ENCODE data around the gene ROCK2.

- TF ChIP-seq CTCF (conservative IDR thresholded peaks at IDR 0.05 in 1 of 2, IDR thresholded peaks at IDR 0.05 in 1 of 2; ENCODE audit: low read depth in 1 of 2, low read length in 2 of 2) (no peak), EZH2 (IDR thresholded peaks at IDR 0.05; ENCODE audit: low read length, missing control alignments) (no peak)
Measured at GRCh38 chr2:11390399-11390658, 45.9 kb upstream of the ROCK2 start.
